SK-N-MC (cell line): ENCODE results near the gene CACNG4.

Experiments used
- EZH2 ChIP-seq: fragments of 200-600 bp; sonication (generic); IDR thresholded peaks from one replicate; pipeline ENCODE4 v1.6.1; 2017; ENCODE audit warnings: antibody characterized with exemption
- FOXP2 ChIP-seq: optimal IDR thresholded peaks from 2 replicates; pipeline ENCODE3; 2011; ENCODE audit warnings: mild to moderate bottlenecking, moderate library complexity; ENCODE audit not compliant: insufficient read depth; ENCODE audit errors: extremely low read length, control extremely low read depth
- POLR2AphosphoS5 ChIP-seq: IDR thresholded peaks from 2 replicates; pipeline ENCODE4 v1.6.1; 2012; ENCODE audit warnings: mild to moderate bottlenecking, low read depth, low read length, borderline replicate concordance

DNA sequence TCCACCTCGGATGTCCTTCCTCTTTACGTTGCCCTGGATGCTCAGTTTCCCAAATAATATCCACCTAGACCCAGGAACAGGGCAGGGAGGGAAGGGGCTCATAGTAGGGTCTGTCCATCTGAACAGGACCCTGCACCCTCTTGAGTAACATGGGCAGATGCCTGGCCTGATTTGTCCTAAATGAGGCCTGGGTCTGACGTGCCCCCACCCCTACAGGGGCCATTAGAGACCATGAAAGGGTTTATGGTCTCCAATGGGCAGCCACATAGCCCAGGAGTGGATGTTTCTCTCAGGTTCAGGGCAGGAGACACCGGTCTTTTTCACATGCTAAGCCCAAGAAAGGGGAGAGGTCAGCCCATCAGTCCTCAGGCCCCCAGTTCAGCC is 86.6 kb downstream of the CACNG4 start:
- TF ChIP-seq EZH2 (no peak), POLR2AphosphoS5 (no peak), FOXP2 (no peak)
